GM23248 (cell line): ENCODE results near the gene C18orf32. TPM values are rescaled to one million over a fixed set of nuclear protein-coding genes. Genes with fewer than 3 reads are reported as not detected.

ENCODE experiments used
- DNase-seq: peaks from one replicate; pipeline ENCODE4 v3.0.0-alpha.2; 2015
- H2AFZ ChIP-seq: fragments of 200-600 bp; sonication (generic); 2 replicates; pipeline ENCODE4 v1.6.1; 2016; ENCODE audit warnings: antibody characterized with exemption
- H3F3A ChIP-seq: fragments of 200-600 bp; sonication (generic); 2 replicates; pipeline ENCODE4 v1.6.1; 2016; ENCODE audit warnings: mild to moderate bottlenecking, antibody characterized with exemption, mixed run types; ENCODE audit not compliant: insufficient read depth
- H3K27ac ChIP-seq: fragments of 200-600 bp; sonication (generic); 2 replicates; pipeline ENCODE4 v1.5.1; 2016; ENCODE audit warnings: mild to moderate bottlenecking
- H3K27me3 ChIP-seq: fragments of 200-600 bp; sonication (generic); replicated peaks from 2 replicates; pipeline ENCODE4 v1.6.1; 2016; ENCODE audit warnings: mild to moderate bottlenecking; ENCODE audit not compliant: insufficient read depth
- H3K36me3 ChIP-seq: fragments of 200-600 bp; sonication (generic); 2 replicates; pipeline ENCODE4 v1.6.1; 2016; ENCODE audit warnings: low read depth, mild to moderate bottlenecking
- H3K4me1 ChIP-seq: fragments of 200-600 bp; sonication (generic); 2 replicates; pipeline ENCODE4 v1.6.1; 2016; ENCODE audit warnings: mild to moderate bottlenecking; ENCODE audit not compliant: insufficient read depth
- H3K4me2 ChIP-seq: fragments of 200-600 bp; sonication (generic); one replicate; pipeline ENCODE4 v1.6.1; 2016; ENCODE audit warnings: mild to moderate bottlenecking; ENCODE audit not compliant: unreplicated experiment
- H3K4me3 ChIP-seq: fragments of 200-600 bp; sonication (generic); 2 replicates; pipeline ENCODE4 v1.5.1; 2016; ENCODE audit warnings: mild to moderate bottlenecking
- H3K79me2 ChIP-seq: fragments of 200-600 bp; sonication (generic); 2 replicates; pipeline ENCODE4 v1.6.1; 2016; ENCODE audit warnings: mild to moderate bottlenecking; ENCODE audit not compliant: insufficient read depth
- H3K9ac ChIP-seq: fragments of 200-600 bp; sonication (generic); 2 replicates; pipeline ENCODE4 v1.6.1; 2016; ENCODE audit warnings: mild to moderate bottlenecking
- H3K9me2 ChIP-seq: fragments of 200-600 bp; sonication (generic); 2 replicates; pipeline ENCODE4 v1.6.1; 2016; ENCODE audit warnings: mixed run types, mild to moderate bottlenecking, moderate library complexity; ENCODE audit not compliant: insufficient read depth
- H3K9me3 ChIP-seq: fragments of 200-600 bp; sonication (generic); one replicate; pipeline ENCODE4 v1.6.1; 2017; ENCODE audit warnings: low read depth
- H4K20me1 ChIP-seq: fragments of 200-600 bp; sonication (generic); 2 replicates; pipeline ENCODE4 v1.6.0; 2016; ENCODE audit not compliant: insufficient read depth
- EZH2 ChIP-seq: fragments of 200-600 bp; sonication (generic); IDR thresholded peaks from 2 replicates; pipeline ENCODE4 v1.6.1; 2018; ENCODE audit warnings: antibody characterized with exemption, mild to moderate bottlenecking; ENCODE audit not compliant: insufficient read depth, poor library complexity, severe bottlenecking
- EZH2phosphoT487 ChIP-seq: fragments of 200-600 bp; sonication (generic); IDR thresholded peaks from 2 replicates; pipeline ENCODE4 v1.6.1; 2018; ENCODE audit warnings: antibody characterized with exemption, moderate library complexity, mild to moderate bottlenecking, low read depth; ENCODE audit not compliant: insufficient read depth
- WGBS, 2 experiments: methylation state at CpG; one replicate each; pipeline ENCODE4 v1.1.6; 2015 to 2017; ENCODE audit warnings: low lambda C conversion rate in 2 of 2, low coverage in 1 of 2; ENCODE audit errors: missing lambda C conversion rate in 2 of 2; 5-methylcytosine and 5-hydroxymethylcytosine counted together
- in situ Hi-C: fragments of 300-500 bp; cut with MboI; formaldehyde crosslinking; loops from 2 replicates; pipeline ENCODE4 v1.15.0; 2020
- polyA plus RNA-seq: library from polyadenylated mRNA; unstranded; fragments of >200 nt; fragmentation: Nextera tagmentation; extraction: Ambion mirVana; gene quantifications from 2 replicates; pipeline ENCODE4 v1.2.1, GENCODE V29; 2016
- total RNA-seq: library from RNA; depleted of rRNA; stranded (reverse); fragments of >200 nt; shearing (Covaris generic); gene quantifications from 2 replicates; pipeline ENCODE4 v1.2.3, GENCODE V29; 2014

C18orf32 gene
- total and polyA plus RNA-seq, 2 experiments from 2014 or later: 43.7 to 77.0 TPM

GRCh38 chr18:49486134-49486533, 900 bp downstream of the C18orf32 start:
- peaks cover 46% of the 10 kb centered on the region for H3F3A ChIP-seq
- peak overlapping the region; percentile 97 for H3K27ac ChIP-seq
- H3K4me1 ChIP-seq: peaks cover 26% of the 10 kb centered on the region
- no peaks in the 10 kb centered on the region for H3K9me2 ChIP-seq
- no peaks in the 10 kb centered on the region for H3K9me3 ChIP-seq
- no peaks in the 10 kb centered on the region for H3K27me3 ChIP-seq
- H3K4me2 ChIP-seq: peak overlapping the region; percentile 99
- peaks cover 2% of the 10 kb centered on the region; the same call in 1 of the 2 replicates for H4K20me1 ChIP-seq
- H3K79me2 ChIP-seq: peaks cover 67% of the 10 kb centered on the region
- in situ Hi-C loops: no loop called here
- TF ChIP-seq EZH2: no peak
- TF ChIP-seq EZH2phosphoT487: no peak
- H3K9ac ChIP-seq: peak overlapping the region; percentile 91
- H3K4me3 ChIP-seq: peak overlapping the region; percentile 95
- peak overlapping the region; percentile 85 for H2AFZ ChIP-seq
- DNase-seq: no peak
- peaks cover 58% of the 10 kb centered on the region for H3K36me3 ChIP-seq
- WGBS, 2 experiments: 12 to 13% methylated on average over 8 of the region's 8 CpGs

- no peak overlapping the region for H2AFZ ChIP-seq
- no peak overlapping the region for H3K4me3 ChIP-seq
- H3K4me1 ChIP-seq: peaks cover 6% of the 10 kb centered on the region; the same call in 1 of the 2 replicates
- in situ Hi-C loops: no loop called here
- H4K20me1 ChIP-seq: no peaks in the 10 kb centered on the region
- no peak overlapping the region for H3K4me2 ChIP-seq
- H3K27me3 ChIP-seq: no peaks in the 10 kb centered on the region
- H3K9ac ChIP-seq: no peak overlapping the region
- no peak for DNase-seq
- no peak overlapping the region for H3K27ac ChIP-seq
- H3K9me3 ChIP-seq: no peaks in the 10 kb centered on the region
- peaks cover 31% of the 10 kb centered on the region for H3K36me3 ChIP-seq
- peaks cover 47% of the 10 kb centered on the region for H3K79me2 ChIP-seq
- H3F3A ChIP-seq: peaks cover 16% of the 10 kb centered on the region
- H3K9me2 ChIP-seq: no peaks in the 10 kb centered on the region
- TF ChIP-seq EZH2phosphoT487: no peak
- no peak for TF ChIP-seq EZH2
These were observed 3.8 kb downstream of the C18orf32 start for GRCh38 chr18:49483198-49483597.

DNA sequence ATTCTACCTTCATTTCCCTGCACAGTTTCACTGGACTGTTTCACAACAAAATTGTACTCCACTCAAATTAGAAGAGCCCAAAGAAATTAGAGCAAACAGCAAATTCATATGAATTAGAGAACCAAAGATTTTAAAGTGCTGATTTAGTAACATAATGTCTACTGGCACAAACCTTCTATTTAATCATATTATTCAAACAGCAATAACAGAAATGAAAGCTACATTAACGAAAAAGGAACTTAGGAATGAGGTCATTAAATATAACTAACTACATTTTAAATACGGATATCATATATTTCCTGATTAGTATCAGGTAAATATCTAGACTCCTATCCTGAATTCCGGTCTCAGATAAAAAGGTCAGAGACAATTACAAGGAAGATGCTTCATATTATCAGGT, 5.1 kb downstream of the C18orf32 start:
- in situ Hi-C loops: no loop called here
- Histone ChIP-seq H2AFZ (no peak overlapping the region), H3K9ac (no peak overlapping the region)

DNA sequence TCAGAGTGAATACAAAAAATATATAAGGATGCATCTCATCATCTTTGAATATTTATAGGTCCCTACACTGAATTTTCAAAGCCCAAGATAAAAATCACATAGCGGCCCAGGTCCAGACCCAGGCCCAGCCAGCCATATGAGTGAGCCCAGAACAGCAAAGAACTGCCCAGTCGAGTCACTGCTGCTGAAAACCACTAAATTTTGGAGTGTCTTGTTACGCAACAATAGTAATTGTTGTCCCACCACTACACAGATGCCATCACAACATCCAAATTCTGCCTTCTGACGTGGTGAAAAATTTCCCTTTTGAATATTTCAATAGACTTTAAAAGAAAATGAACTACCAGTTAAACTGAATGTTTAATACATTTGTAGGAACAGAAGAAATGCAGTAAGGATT, 5.7 kb downstream of the C18orf32 start:
- Histone ChIP-seq H3K9ac (no peak overlapping the region), H3K4me1 (peaks cover 12% of the 10 kb centered on the region; the same call in 1 of the 2 replicates), H3K4me2 (no peak overlapping the region), H4K20me1 (no peaks in the 10 kb centered on the region), H3K9me3 (no peaks in the 10 kb centered on the region), H2AFZ (no peak overlapping the region), H3K27ac (no peak overlapping the region), H3F3A (peaks cover 3% of the 10 kb centered on the region), H3K36me3 (peaks cover 23% of the 10 kb centered on the region), H3K27me3 (no peaks in the 10 kb centered on the region), H3K4me3 (no peak overlapping the region), H3K9me2 (no peaks in the 10 kb centered on the region), H3K79me2 (peaks cover 43% of the 10 kb centered on the region)
- no peak for TF ChIP-seq EZH2phosphoT487
- peak; percentile 20 for DNase-seq
- 86 to 96% methylated on average over 4 of the region's 4 CpGs for WGBS, 2 experiments
- in situ Hi-C loops: no loop called here

More for the DNA sequence above, 5.1 kb downstream of the C18orf32 start:
- Histone ChIP-seq H4K20me1 (no peaks in the 10 kb centered on the region), H3K9me3 (no peaks in the 10 kb centered on the region), H3K4me3 (no peak overlapping the region), H3K27ac (no peak overlapping the region), H3K79me2 (peaks cover 47% of the 10 kb centered on the region), H3K27me3 (no peaks in the 10 kb centered on the region), H3F3A (peaks cover 7% of the 10 kb centered on the region), H3K36me3 (peaks cover 23% of the 10 kb centered on the region), H3K9me2 (no peaks in the 10 kb centered on the region), H3K4me1 (peaks cover 12% of the 10 kb centered on the region; the same call in 1 of the 2 replicates), H3K4me2 (no peak overlapping the region)
- TF ChIP-seq EZH2phosphoT487 (no peak), EZH2 (no peak)
- 79 to 84% methylated on average over 3 of the region's 3 CpGs for WGBS, 2 experiments
- no peak for DNase-seq
